CD14-positive monocyte (primary cell): ENCODE measurements around the gene INPP5A. TPM values are rescaled to one million over a fixed set of nuclear protein-coding genes. Genes with fewer than 3 reads are reported as not detected.

Source experiments
- DNase-seq, 3 donors: peaks; one replicate each; pipeline ENCODE4 v3.0.0-alpha.2; 2011 to 2022
- H2AFZ ChIP-seq: 2 replicates; pipeline ENCODE4 v1.6.0; 2012; ENCODE audit warnings: mild to moderate bottlenecking, low read depth, low read length, inconsistent platforms; ENCODE audit not compliant: insufficient read depth, poor library complexity, severe bottlenecking
- H3K27ac ChIP-seq, 2 donors: 1 replicate in 1 of 2; 2 replicates in 1 of 2; pipeline ENCODE4 v1.5.1; 2012 to 2013; ENCODE audit warnings: low read length in 2 of 2, control low read depth in 1 of 2, inconsistent platforms in 1 of 2, low read depth in 1 of 2, mild to moderate bottlenecking in 1 of 2
- H3K27me3 ChIP-seq, 2 donors: one replicate each; pipeline versions ENCODE4 v1.6.0 to v1.6.1; 2011 to 2013; ENCODE audit warnings: low read length in 2 of 2; ENCODE audit not compliant: control insufficient read depth in 2 of 2, insufficient read depth in 2 of 2
- H3K36me3 ChIP-seq, 2 donors: replicated peaks in 1 of 2; 1 replicate in 1 of 2; 2 replicates in 1 of 2; pipeline versions ENCODE4 v1.5.1 to v1.6.1; 2012 to 2013; ENCODE audit warnings: low read length in 2 of 2, control low read depth in 1 of 2, inconsistent platforms in 1 of 2, mild to moderate bottlenecking in 1 of 2; ENCODE audit not compliant: insufficient read depth in 2 of 2, control insufficient read depth in 1 of 2
- H3K4me1 ChIP-seq, 2 donors: 1 replicate in 1 of 2; 2 replicates in 1 of 2; pipeline versions ENCODE4 v1.5.1 to v1.6.1; 2012 to 2013; ENCODE audit warnings: low read length in 2 of 2, control low read depth in 1 of 2, inconsistent platforms in 1 of 2, mild to moderate bottlenecking in 1 of 2, moderate library complexity in 1 of 2; ENCODE audit not compliant: insufficient read depth in 2 of 2, control insufficient read depth in 1 of 2
- H3K4me2 ChIP-seq: replicated peaks from 2 replicates; pipeline ENCODE3; 2012; ENCODE audit warnings: low read length, moderate library complexity, mild to moderate bottlenecking; ENCODE audit not compliant: poor library complexity, severe bottlenecking; ENCODE audit errors: extremely low read depth
- H3K4me3 ChIP-seq, 3 experiments: fragments of 200-600 bp in 1 of 3; sonication (generic) in 1 of 3; replicated peaks in 1 of 3; 1 replicate in 2 of 3; 2 replicates in 1 of 3; pipeline ENCODE4 v1.5.1; 2011 to 2013; ENCODE audit warnings: low read length in 3 of 3, mild to moderate bottlenecking in 3 of 3, control low read depth in 2 of 3, low read depth in 2 of 3, inconsistent platforms in 1 of 3, moderate library complexity in 1 of 3
- H3K79me2 ChIP-seq: 2 replicates; pipeline ENCODE4 v1.6.0; 2012; ENCODE audit warnings: mild to moderate bottlenecking, control low read depth, inconsistent platforms, low read length, moderate library complexity; ENCODE audit not compliant: insufficient read depth
- H3K9ac ChIP-seq: 2 replicates; pipeline ENCODE4 v1.6.0; 2017; ENCODE audit warnings: low read length, mild to moderate bottlenecking; ENCODE audit not compliant: insufficient read depth, poor library complexity, severe bottlenecking
- H3K9me3 ChIP-seq, 2 donors: replicated peaks in 1 of 2; 1 replicate in 1 of 2; 2 replicates in 1 of 2; pipeline versions ENCODE4 v1.5.1 to v1.6.1; 2012 to 2013; ENCODE audit warnings: low read length in 2 of 2, control low read depth in 1 of 2; ENCODE audit not compliant: control insufficient read depth in 1 of 2, insufficient read depth in 1 of 2
- H4K20me1 ChIP-seq: 2 replicates; pipeline ENCODE4 v1.6.0; 2012; ENCODE audit warnings: mild to moderate bottlenecking, low read length, control low read depth, moderate library complexity; ENCODE audit not compliant: insufficient read depth
- H3K27ac Mint-ChIP-seq, 7 donors: one replicate each; pipeline ENCODE4 v1.8.0; 2020; ENCODE audit warnings: mild to moderate bottlenecking in 7 of 7, mixed read lengths in 7 of 7, moderate library complexity in 6 of 7, inconsistent platforms in 2 of 7
- H3K27me3 Mint-ChIP-seq, 3 donors: one replicate each; pipeline ENCODE4 v1.8.0; 2021 to 2022; ENCODE audit warnings: low read depth in 3 of 3, mild to moderate bottlenecking in 3 of 3, mixed read lengths in 3 of 3, moderate library complexity in 3 of 3, inconsistent platforms in 1 of 3
- H3K36me3 Mint-ChIP-seq, 2 donors: one replicate each; pipeline ENCODE4 v1.8.0; 2020; ENCODE audit warnings: mixed read lengths in 2 of 2, inconsistent platforms in 1 of 2, mild to moderate bottlenecking in 1 of 2
- H3K4me1 Mint-ChIP-seq: one replicate; pipeline ENCODE4 v1.8.0; 2020; ENCODE audit warnings: mild to moderate bottlenecking, mixed read lengths
- H3K4me3 Mint-ChIP-seq, 2 donors: one replicate each; pipeline ENCODE4 v1.8.0; 2020; ENCODE audit warnings: mild to moderate bottlenecking in 2 of 2, mixed read lengths in 2 of 2, moderate library complexity in 1 of 2
- H3K9me3 Mint-ChIP-seq, 7 donors: one replicate each; pipeline ENCODE4 v1.8.0; 2020 to 2022; ENCODE audit warnings: mixed read lengths in 7 of 7, mild to moderate bottlenecking in 6 of 7, moderate library complexity in 6 of 7, inconsistent platforms in 2 of 7
- CTCF ChIP-seq: fragments of 200-600 bp; IDR thresholded peaks from one replicate; pipeline ENCODE4 v1.8.0; 2022; ENCODE audit warnings: antibody characterized with exemption, mild to moderate bottlenecking
- WGBS: methylation state at CpG from one replicate; pipeline ENCODE4 v1.1.5; 2013; ENCODE audit warnings: missing lambda C conversion rate; ENCODE audit not compliant: insufficient coverage; 5-methylcytosine and 5-hydroxymethylcytosine counted together
- intact Hi-C, 2 donors: fragments of 100-400 bp; cut with micrococcal nuclease; formaldehyde crosslinking; loops; one replicate each; pipeline versions ENCODE4 v1.15.0 to v1.15.1; 2023
- polyA plus RNA-seq, 3 donors: library from polyadenylated mRNA; depleted of rRNA in 1 of 3; unstranded in 2 of 3; stranded (reverse) in 1 of 3; fragments of 300-500 nt in 2 of 3; fragments of >200 nt in 1 of 3; fragmentation: Illumina TruSeq in 2 of 3; gene quantifications; 1 replicate in 2 of 3; 2 replicates in 1 of 3; pipeline ENCODE4 v1.2.3, GENCODE V29; 2012 to 2021

Gene INPP5A
- polyA plus RNA-seq, 3 donors = 0.87 to 17.2 (median 2.9) TPM

GRCh38 chr10:132715776-132716680, 178.4 kb downstream of the INPP5A start:
- intact Hi-C loops = no loop called here
- no peaks in the 10 kb centered on the region for H3K4me1 Mint-ChIP-seq
- Histone ChIP-seq H4K20me1 (no peaks in the 10 kb centered on the region), H3K4me1 (no peaks in the 10 kb centered on the region), H2AFZ (no peak overlapping the region), H3K79me2 (no peaks in the 10 kb centered on the region), H3K27ac (no peak overlapping the region), H3K9ac (no peak overlapping the region), H3K9me3 (peaks cover 13 to 56% of the 10 kb centered on the region in 2 donors), H3K4me2 (no peak overlapping the region), H3K36me3 (peaks cover 27 to 59% of the 10 kb centered on the region in 2 donors), H3K27me3 (no peaks in the 10 kb centered on the region), H3K4me3 (no peak overlapping the region)
- H3K27me3 Mint-ChIP-seq = peaks cover 0 to 2% (median 0%) of the 10 kb centered on the region in 3 donors
- no peak for TF ChIP-seq CTCF
- 99% methylated on average over 45 of the region's 48 CpGs for WGBS
- no peak overlapping the region for H3K4me3 Mint-ChIP-seq
- no peak for DNase-seq
- H3K9me3 Mint-ChIP-seq = peaks cover 22 to 56% (median 38%) of the 10 kb centered on the region in 7 donors
- no peak overlapping the region for H3K27ac Mint-ChIP-seq
- H3K36me3 Mint-ChIP-seq = peaks cover 50 to 58% of the 10 kb centered on the region in 2 donors

DNA sequence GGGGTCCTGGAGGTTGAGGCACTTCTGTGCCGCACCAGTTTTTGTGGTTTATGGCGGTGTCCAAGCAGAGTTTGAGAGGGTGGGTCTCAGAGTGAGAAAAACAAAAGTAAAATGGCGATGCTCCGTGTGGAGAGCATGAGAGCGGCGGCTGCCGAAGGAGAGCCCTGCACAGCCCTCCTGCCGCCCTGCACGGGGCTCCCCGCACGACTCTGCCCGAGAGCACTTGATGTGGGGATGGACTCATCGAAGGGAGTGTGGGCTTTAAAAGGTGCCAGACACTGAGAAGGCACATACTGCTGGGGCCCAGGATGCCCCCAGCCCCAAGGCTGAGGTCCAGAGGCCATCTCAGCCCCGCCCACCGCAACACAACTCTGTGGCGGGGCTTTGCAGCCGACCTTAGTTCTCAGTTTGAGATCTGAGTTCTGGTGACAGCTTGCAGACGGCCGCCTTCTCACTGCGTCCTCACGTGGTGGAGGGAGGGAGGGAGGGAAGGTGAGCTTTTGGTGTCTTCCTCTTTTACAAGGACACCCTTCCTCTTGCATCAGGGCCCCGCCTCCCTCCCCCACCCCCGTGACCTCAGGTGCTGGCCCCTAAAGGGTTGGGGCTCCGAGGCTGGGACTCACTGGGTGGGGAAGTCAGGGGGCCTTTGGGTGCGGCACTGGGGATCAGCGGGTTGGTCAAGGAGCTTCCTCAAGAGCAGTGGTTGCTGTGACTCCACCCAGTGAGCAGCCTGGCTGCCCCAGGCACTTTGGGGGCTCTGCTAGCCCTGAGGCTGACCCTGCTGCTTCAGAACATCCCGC, 179.3 kb downstream of the INPP5A start:
- Histone ChIP-seq H3K4me3 (no peak overlapping the region), H3K36me3 (peaks cover 19 to 51% of the 10 kb centered on the region in 2 donors), H3K79me2 (no peaks in the 10 kb centered on the region), H3K9ac (no peak overlapping the region), H3K27ac (no peak overlapping the region), H3K9me3 (peaks cover 13 to 56% of the 10 kb centered on the region in 2 donors), H2AFZ (no peak overlapping the region), H3K4me2 (no peak overlapping the region), H3K27me3 (no peaks in the 10 kb centered on the region), H3K4me1 (no peaks in the 10 kb centered on the region), H4K20me1 (no peaks in the 10 kb centered on the region)
- intact Hi-C loops = no loop called here
- peaks cover 22 to 58% (median 37%) of the 10 kb centered on the region in 7 donors for H3K9me3 Mint-ChIP-seq
- no peak overlapping the region for H3K27ac Mint-ChIP-seq
- H3K36me3 Mint-ChIP-seq = peaks cover 44 to 53% of the 10 kb centered on the region in 2 donors
- no peak for DNase-seq
- H3K4me1 Mint-ChIP-seq = no peaks in the 10 kb centered on the region
- peaks cover 0 to 2% (median 0%) of the 10 kb centered on the region in 3 donors for H3K27me3 Mint-ChIP-seq
- 96% methylated on average over 16 of the region's 27 CpGs for WGBS
- no peak overlapping the region for H3K4me3 Mint-ChIP-seq
- TF ChIP-seq CTCF = no peak
